GM23248 (cell line): ENCODE results near the gene TUBA4A.

Experiments
- EZH2 ChIP-seq: fragments of 200-600 bp; sonication (generic); IDR thresholded peaks from 2 replicates; pipeline ENCODE4 v1.6.1; 2018; ENCODE audit warnings: antibody characterized with exemption, mild to moderate bottlenecking; ENCODE audit not compliant: insufficient read depth, poor library complexity, severe bottlenecking
- EZH2phosphoT487 ChIP-seq: fragments of 200-600 bp; sonication (generic); IDR thresholded peaks from 2 replicates; pipeline ENCODE4 v1.6.1; 2018; ENCODE audit warnings: antibody characterized with exemption, moderate library complexity, mild to moderate bottlenecking, low read depth; ENCODE audit not compliant: insufficient read depth

GRCh38 chr2:219279151-219279915 lies 25.6 kb upstream of the TUBA4A start, which contains the start of gene DNAJB2:
- TF ChIP-seq EZH2 (no peak), EZH2phosphoT487 (no peak)
